Measurements from ENCODE around the gene PIK3IP1. TPM values are rescaled to one million over a fixed set of nuclear protein-coding genes. Genes with fewer than 3 reads are reported as not detected.

The PIK3IP1 gene
- total and polyA plus RNA-seq, 9 of the 15 experiments (the other 6 are each of a cell fraction or from before 2014, with no cell fraction given): 0.11 to 1.3 (median 0.77) TPM

DNA sequence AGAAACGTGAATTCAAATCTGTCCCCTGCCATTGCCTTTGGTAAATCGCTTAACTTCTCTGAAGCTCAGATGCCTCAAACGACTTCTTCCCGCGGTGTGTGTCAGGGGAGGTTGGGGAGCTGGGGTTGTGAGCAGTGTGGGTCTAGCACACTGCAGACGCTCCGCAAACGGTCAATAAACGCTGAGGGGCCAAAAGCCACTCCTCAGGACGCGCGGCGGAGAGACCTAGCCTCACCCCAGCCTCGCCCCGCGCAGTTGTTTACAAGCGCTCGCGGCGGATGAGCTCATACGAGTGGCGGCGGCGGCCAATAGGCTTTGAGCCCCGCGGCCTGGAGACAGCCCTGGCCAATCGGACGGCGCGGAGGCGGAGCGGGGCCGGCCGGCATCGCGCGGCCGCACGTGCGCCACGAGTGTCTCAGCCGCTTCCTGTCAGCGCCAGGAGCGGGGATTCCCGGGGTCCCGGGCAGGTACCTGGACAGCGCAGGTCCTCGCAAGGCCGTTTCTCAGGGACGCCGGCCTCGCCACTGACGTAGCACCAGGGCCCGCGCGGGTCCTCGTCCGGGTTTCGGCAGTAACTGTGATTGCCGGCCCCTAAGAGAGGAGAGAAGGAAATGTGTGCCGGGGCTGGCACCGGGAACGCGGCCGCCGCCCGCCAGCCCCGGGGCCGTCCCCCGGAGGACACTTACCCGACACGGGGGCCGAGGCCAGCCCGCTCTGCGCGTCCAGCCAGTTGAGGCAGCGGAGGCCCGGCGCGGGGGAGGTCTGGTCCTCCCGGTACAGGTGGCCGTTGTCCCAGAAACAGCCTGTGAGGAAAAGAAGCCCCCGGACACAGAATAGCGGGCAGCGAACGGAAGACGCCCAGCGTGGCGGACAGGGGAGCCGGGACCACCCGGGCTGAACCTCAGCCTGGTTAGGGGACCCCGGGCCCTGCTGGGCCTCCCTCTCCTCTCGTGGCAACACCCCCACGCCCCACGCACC is 1.5 kb downstream of the PIK3IP1 start (continued):
- TF ChIP-seq, protein P1, sequence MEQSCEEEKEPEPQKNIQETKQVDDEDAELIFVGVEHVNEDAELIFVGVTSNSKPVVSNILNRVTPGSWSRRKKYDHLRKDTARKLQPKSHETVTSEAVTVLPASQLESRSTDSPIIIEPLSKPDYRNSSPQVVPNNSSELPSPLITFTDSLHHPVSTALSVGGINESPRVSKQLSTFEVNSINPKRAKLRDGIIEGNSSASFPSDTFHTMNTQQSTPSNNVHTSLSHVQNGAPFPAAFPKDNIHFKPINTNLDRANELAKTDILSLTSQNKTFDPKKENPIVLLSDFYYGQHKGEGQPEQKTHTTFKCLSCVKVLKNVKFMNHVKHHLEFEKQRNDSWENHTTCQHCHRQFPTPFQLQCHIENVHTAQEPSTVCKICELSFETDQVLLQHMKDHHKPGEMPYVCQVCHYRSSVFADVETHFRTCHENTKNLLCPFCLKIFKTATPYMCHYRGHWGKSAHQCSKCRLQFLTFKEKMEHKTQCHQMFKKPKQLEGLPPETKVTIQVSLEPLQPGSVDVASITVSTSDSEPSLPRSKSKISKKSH (CRISPR knock-in tag; IDR thresholded peaks at IDR 0.05): no peak
- TF ChIP-seq ETS2 (tag; IDR thresholded peaks at IDR 0.05; ENCODE audit: borderline replicate concordance, poor library complexity, severe bottlenecking): no peak
- no peak for TF ChIP-seq ZNF436 (CRISPR knock-in tag; IDR thresholded peaks at IDR 0.05)
- no peak for TF ChIP-seq TAL1 (IDR thresholded peaks at IDR 0.05)
- no peak for TF ChIP-seq POU5F1 (IDR thresholded peaks at IDR 0.05; ENCODE audit: borderline replicate concordance, low read depth, low read length, partially characterized antibody)
- TF ChIP-seq, protein P2, sequence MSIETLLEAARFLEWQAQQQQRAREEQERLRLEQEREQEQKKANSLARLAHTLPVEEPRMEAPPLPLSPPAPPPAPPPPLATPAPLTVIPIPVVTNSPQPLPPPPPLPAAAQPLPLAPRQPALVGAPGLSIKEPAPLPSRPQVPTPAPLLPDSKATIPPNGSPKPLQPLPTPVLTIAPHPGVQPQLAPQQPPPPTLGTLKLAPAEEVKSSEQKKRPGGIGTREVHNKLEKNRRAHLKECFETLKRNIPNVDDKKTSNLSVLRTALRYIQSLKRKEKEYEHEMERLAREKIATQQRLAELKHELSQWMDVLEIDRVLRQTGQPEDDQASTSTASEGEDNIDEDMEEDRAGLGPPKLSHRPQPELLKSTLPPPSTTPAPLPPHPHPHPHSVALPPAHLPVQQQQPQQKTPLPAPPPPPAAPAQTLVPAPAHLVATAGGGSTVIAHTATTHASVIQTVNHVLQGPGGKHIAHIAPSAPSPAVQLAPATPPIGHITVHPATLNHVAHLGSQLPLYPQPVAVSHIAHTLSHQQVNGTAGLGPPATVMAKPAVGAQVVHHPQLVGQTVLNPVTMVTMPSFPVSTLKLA (conservative IDR thresholded peaks at IDR 0.05): peak; percentile 98 to 99
- TF ChIP-seq SIN3B (IDR thresholded peaks at IDR 0.05; ENCODE audit: low read depth): no peak
- TF ChIP-seq RFX1 (IDR thresholded peaks at IDR 0.05): no peak
- TF ChIP-seq, protein P3, sequence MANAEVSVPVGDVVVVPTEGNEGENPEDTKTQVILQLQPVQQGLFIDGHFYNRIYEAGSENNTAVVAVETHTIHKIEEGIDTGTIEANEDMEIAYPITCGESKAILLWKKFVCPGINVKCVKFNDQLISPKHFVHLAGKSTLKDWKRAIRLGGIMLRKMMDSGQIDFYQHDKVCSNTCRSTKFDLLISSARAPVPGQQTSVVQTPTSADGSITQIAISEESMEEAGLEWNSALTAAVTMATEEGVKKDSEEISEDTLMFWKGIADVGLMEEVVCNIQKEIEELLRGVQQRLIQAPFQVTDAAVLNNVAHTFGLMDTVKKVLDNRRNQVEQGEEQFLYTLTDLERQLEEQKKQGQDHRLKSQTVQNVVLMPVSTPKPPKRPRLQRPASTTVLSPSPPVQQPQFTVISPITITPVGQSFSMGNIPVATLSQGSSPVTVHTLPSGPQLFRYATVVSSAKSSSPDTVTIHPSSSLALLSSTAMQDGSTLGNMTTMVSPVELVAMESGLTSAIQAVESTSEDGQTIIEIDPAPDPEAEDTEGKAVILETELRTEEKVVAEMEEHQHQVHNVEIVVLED (CRISPR knock-in tag; IDR thresholded peaks at IDR 0.05): no peak
- TF ChIP-seq ZNF717 (CRISPR knock-in tag; IDR thresholded peaks at IDR 0.05): no peak
- no peak for TF ChIP-seq ZNF561 (CRISPR knock-in tag; conservative IDR thresholded peaks at IDR 0.05)
- TF ChIP-seq SMAD3 (CRISPR knock-in tag; conservative IDR thresholded peaks at IDR 0.05): no peak
- TF ChIP-seq ZNF282 (CRISPR knock-in tag; IDR thresholded peaks at IDR 0.05): no peak
- peak; percentile 75 for TF ChIP-seq FOS (IDR thresholded peaks at IDR 0.05; ENCODE audit: extremely low read depth, insufficient read length)
- TF ChIP-seq, protein P4, sequence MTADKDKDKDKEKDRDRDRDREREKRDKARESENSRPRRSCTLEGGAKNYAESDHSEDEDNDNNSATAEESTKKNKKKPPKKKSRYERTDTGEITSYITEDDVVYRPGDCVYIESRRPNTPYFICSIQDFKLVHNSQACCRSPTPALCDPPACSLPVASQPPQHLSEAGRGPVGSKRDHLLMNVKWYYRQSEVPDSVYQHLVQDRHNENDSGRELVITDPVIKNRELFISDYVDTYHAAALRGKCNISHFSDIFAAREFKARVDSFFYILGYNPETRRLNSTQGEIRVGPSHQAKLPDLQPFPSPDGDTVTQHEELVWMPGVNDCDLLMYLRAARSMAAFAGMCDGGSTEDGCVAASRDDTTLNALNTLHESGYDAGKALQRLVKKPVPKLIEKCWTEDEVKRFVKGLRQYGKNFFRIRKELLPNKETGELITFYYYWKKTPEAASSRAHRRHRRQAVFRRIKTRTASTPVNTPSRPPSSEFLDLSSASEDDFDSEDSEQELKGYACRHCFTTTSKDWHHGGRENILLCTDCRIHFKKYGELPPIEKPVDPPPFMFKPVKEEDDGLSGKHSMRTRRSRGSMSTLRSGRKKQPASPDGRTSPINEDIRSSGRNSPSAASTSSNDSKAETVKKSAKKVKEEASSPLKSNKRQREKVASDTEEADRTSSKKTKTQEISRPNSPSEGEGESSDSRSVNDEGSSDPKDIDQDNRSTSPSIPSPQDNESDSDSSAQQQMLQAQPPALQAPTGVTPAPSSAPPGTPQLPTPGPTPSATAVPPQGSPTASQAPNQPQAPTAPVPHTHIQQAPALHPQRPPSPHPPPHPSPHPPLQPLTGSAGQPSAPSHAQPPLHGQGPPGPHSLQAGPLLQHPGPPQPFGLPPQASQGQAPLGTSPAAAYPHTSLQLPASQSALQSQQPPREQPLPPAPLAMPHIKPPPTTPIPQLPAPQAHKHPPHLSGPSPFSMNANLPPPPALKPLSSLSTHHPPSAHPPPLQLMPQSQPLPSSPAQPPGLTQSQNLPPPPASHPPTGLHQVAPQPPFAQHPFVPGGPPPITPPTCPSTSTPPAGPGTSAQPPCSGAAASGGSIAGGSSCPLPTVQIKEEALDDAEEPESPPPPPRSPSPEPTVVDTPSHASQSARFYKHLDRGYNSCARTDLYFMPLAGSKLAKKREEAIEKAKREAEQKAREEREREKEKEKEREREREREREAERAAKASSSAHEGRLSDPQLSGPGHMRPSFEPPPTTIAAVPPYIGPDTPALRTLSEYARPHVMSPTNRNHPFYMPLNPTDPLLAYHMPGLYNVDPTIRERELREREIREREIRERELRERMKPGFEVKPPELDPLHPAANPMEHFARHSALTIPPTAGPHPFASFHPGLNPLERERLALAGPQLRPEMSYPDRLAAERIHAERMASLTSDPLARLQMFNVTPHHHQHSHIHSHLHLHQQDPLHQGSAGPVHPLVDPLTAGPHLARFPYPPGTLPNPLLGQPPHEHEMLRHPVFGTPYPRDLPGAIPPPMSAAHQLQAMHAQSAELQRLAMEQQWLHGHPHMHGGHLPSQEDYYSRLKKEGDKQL (CRISPR knock-in tag; IDR thresholded peaks at IDR 0.05; ENCODE audit: borderline replicate concordance): no peak
- peak; percentile 49; the same call in 1 of the 2 replicates for TF ChIP-seq RB1 (IDR thresholded peaks at IDR 0.05; ENCODE audit: low read depth)
- no peak for TF ChIP-seq NFXL1 (CRISPR knock-in tag; IDR thresholded peaks at IDR 0.05)
